Motor neuron (in vitro differentiated cells): Measurements from ENCODE around the gene CIT. TPM values are rescaled to one million over a fixed set of nuclear protein-coding genes. Genes with fewer than 3 reads are reported as not detected.
A peak's percentile ranks its signal among the peaks of the same experiment; 100 is the strongest.

Experiments
- ATAC-seq, 8 experiments: fragments of 200-7000 bp; cut with Tn5 transposase; replicated peaks in 6 of 8; 2 replicates each; pipeline ENCODE4 v1.8.0; 2021; ENCODE audit warnings: mild to moderate bottlenecking in 8 of 8, moderate library complexity in 8 of 8
- H3K27ac ChIP-seq, 2 donors: fragments of 250-450 bp; sonication (Bioruptor Pico); 2 replicates each; pipeline ENCODE4 v1.9.0; 2021; ENCODE audit warnings: antibody characterized with exemption in 2 of 2, mild to moderate bottlenecking in 2 of 2, moderate library complexity in 1 of 2
- H3K4me1 ChIP-seq, 2 donors: fragments of 250-450 bp; sonication (Bioruptor Pico); replicated peaks in 1 of 2; 2 replicates each; pipeline ENCODE4 v1.6.1; 2021; ENCODE audit warnings: antibody characterized with exemption in 2 of 2, mild to moderate bottlenecking in 2 of 2, moderate library complexity in 1 of 2
- H3K4me3 ChIP-seq, 5 donors: fragments of 250-450 bp; sonication (Bioruptor Pico); 2 replicates each; pipeline ENCODE4 v1.9.0; 2021; ENCODE audit warnings: antibody characterized with exemption in 5 of 5, mild to moderate bottlenecking in 5 of 5, moderate library complexity in 4 of 5
- WGBS, 10 experiments: fragments of 450-650 bp; shearing (Covaris generic); methylation state at CpG; one replicate each; pipeline ENCODE4 v1.0.0; 2022; 5-methylcytosine and 5-hydroxymethylcytosine counted together
- in situ Hi-C, 9 experiments: fragments of 400-800 bp; cut with MboI; loops; one replicate each; pipeline ENCODE4 v1.15.0; 2021; ENCODE audit warnings: low sequenced_read_pairs in 9 of 9, low pct_unique_long_range_greater_than_20kb in 2 of 9; ENCODE audit not compliant: unreplicated experiment in 9 of 9
- total RNA-seq, 8 experiments: library from RNA; unstranded; fragments of 300-600 nt; gene quantifications; 2 replicates each; pipeline versions ENCODE4 v1.2.3 to v1.2.4, GENCODE V29; 2022

CIT gene
- total RNA-seq, 8 experiments from 2014 or later, result 2.2 to 35.6 (median 6.9) TPM

DNA sequence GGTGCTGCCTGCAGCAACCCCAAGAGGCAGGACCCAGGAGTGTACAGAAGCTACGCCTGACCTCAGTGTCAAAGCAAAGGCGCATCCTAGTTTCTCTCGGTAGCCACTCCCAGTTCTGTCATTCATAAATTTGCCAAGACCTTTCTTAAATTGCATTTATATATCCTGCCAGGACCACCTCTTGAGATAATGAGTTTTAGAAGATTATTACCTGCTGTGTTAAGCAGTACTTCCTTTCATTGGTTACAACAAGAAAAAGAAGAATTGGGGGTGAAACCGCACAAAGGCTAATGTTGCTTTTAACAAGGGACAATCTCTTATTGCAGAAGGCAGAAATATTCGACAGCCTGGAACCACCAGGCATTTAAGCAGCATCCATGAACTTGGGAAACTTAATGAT is 57.8 kb downstream of the CIT start:
- 50 to 100% (median 85%) methylated on average over 1 to 5 of the region's 5 CpGs; no CpG with 5 or more reads in 2 of the 10 experiments for WGBS, 10 experiments

GRCh38 chr12:119817546-119818343 is 59.4 kb downstream of the CIT start:
- 100% methylated on average over 1 to 2 of the region's 2 CpGs; no CpG with 5 or more reads in 6 of the 10 experiments for WGBS, 10 experiments
- in situ Hi-C loops, result loop anchor here in 1 of 9 experiments (25.0 kb wide), 1 partner anchor 270 kb away; no protein-coding TSS in a partner anchor
- H3K4me3 ChIP-seq, result no peak overlapping the region
- H3K27ac ChIP-seq, result no peak overlapping the region
- H3K4me1 ChIP-seq, result peaks cover 0 to 2% of the 10 kb centered on the region in 2 donors
- ATAC-seq, result peak in 3 of 8 experiments; percentile 55 to 87 (median 81)

More for the DNA sequence above, 57.8 kb downstream of the CIT start:
- H3K4me1 ChIP-seq, result peaks cover 0 to 2% of the 10 kb centered on the region in 2 donors
- no peak overlapping the region for H3K4me3 ChIP-seq
- in situ Hi-C loops, result loop anchor here in 1 of 9 experiments (25.0 kb wide), 1 partner anchor 268 kb away; no protein-coding TSS in a partner anchor
- H3K27ac ChIP-seq, result no peak overlapping the region
- no peak for ATAC-seq

DNA sequence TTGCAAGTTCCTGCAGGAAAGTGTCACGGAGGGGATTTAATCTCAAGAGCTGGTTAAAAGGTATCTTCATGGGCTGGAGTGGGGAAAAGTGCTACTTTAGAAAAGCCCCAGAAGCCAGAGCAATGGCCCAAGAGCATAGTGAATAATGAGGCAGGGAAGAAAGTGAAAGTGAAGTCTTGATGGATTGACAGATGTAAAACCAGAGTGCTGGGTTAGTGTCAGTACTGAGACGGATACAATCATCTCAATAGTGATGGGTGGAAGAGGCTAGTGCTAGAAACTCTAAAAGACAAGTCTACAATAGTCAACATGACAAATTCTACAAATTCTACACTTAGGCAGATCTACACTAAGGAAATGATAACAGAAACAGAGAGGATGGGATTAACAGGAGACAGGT is 68.1 kb downstream of the CIT start:
- in situ Hi-C loops, result loop anchor here in 1 of 9 experiments (25.0 kb wide), 1 partner anchor 278 kb away; no protein-coding TSS in a partner anchor
- 60 to 100% (median 100%) methylated on average over 1 to 2 of the region's 2 CpGs; no CpG with 5 or more reads in 1 of the 10 experiments for WGBS, 10 experiments
- no peak overlapping the region for H3K4me3 ChIP-seq

GRCh38 chr12:119808441-119808840 is 68.7 kb downstream of the CIT start:
- H3K4me3 ChIP-seq, result no peak overlapping the region
- WGBS, 10 experiments, result 17 to 100% (median 93%) methylated on average over 3 to 6 of the region's 6 CpGs
- in situ Hi-C loops, result loop anchor here in 1 of 9 experiments (25.0 kb wide), 1 partner anchor 279 kb away; no protein-coding TSS in a partner anchor
- ATAC-seq, result no peak
- no peak overlapping the region for H3K27ac ChIP-seq
- peaks cover 8 to 12% of the 10 kb centered on the region in 2 donors for H3K4me1 ChIP-seq

More for the DNA sequence above, 68.1 kb downstream of the CIT start:
- H3K27ac ChIP-seq, result no peak overlapping the region
- peak in 2 of 8 experiments; percentile 7 to 14 for ATAC-seq
- peaks cover 5 to 8% of the 10 kb centered on the region in 2 donors for H3K4me1 ChIP-seq

- H3K27ac ChIP-seq, result no peak overlapping the region
- in situ Hi-C loops, result loop anchor here in 1 of 9 experiments (25.0 kb wide), 1 partner anchor 280 kb away; no protein-coding TSS in a partner anchor
- H3K4me1 ChIP-seq, result peaks cover 8 to 14% of the 10 kb centered on the region in 2 donors
- no peak overlapping the region for H3K4me3 ChIP-seq
- ATAC-seq, result no peak
Observed at GRCh38 chr12:119807380-119807779, 69.7 kb downstream of the CIT start.

- Histone ChIP-seq H3K4me3 (peak overlapping the region in 4 of 5 donors; percentile 28 to 35 (median 32)), H3K27ac (no peak overlapping the region), H3K4me1 (peaks cover 8 to 14% of the 10 kb centered on the region in 2 donors)
- in situ Hi-C loops, result loop anchor here in 1 of 9 experiments (25.0 kb wide), 1 partner anchor 283 kb away; no protein-coding TSS in a partner anchor
- peak; percentile 93 to 100 (median 98) for ATAC-seq
- 1 to 92% (median 44%) methylated on average over 2 to 15 of the region's 32 CpGs for WGBS, 10 experiments
Observed at GRCh38 chr12:119804011-119804641, 73.0 kb downstream of the CIT start.

- in situ Hi-C loops, result loop anchor here in 1 of 9 experiments (25.0 kb wide), 1 partner anchor 284 kb away; no protein-coding TSS in a partner anchor
- peak in 7 of 8 experiments; percentile 8 to 33 (median 20) for ATAC-seq
- peaks cover 8 to 14% of the 10 kb centered on the region in 2 donors for H3K4me1 ChIP-seq
Observed at GRCh38 chr12:119803381-119803791, 73.7 kb downstream of the CIT start.

GRCh38 chr12:119802472-119802871 is 74.6 kb downstream of the CIT start:
- peaks cover 8 to 14% of the 10 kb centered on the region in 2 donors for H3K4me1 ChIP-seq
- no peak overlapping the region for H3K27ac ChIP-seq
- in situ Hi-C loops, result loop anchor here in 1 of 9 experiments (25.0 kb wide), 1 partner anchor 285 kb away; no protein-coding TSS in a partner anchor
- 0 to 100% (median 69%) methylated on average over 1 to 3 of the region's 4 CpGs; no CpG with 5 or more reads in 5 of the 10 experiments for WGBS, 10 experiments
- peak in 1 of 8 experiments; percentile 6 for ATAC-seq
- H3K4me3 ChIP-seq, result no peak overlapping the region

More at GRCh38 chr12:119803381-119803791, 73.7 kb downstream of the CIT start:
- Histone ChIP-seq H3K27ac (no peak overlapping the region), H3K4me3 (peak overlapping the region; percentile 7 to 35 (median 30))
- WGBS, 10 experiments, result 9 to 80% (median 18%) methylated on average over 4 to 10 of the region's 16 CpGs; no CpG with 5 or more reads in 4 of the 10 experiments

- no peak overlapping the region for H3K4me3 ChIP-seq
- ATAC-seq, result no peak
- no peak overlapping the region for H3K27ac ChIP-seq
- WGBS, 10 experiments, result 80 to 100% (median 96%) methylated on average over 1 to 4 of the region's 4 CpGs; no CpG with 5 or more reads in 1 of the 10 experiments
- in situ Hi-C loops, result no loop called here
- H3K4me1 ChIP-seq, result no peaks in the 10 kb centered on the region
Observed at GRCh38 chr12:119797090-119797489, 80.0 kb downstream of the CIT start.

DNA sequence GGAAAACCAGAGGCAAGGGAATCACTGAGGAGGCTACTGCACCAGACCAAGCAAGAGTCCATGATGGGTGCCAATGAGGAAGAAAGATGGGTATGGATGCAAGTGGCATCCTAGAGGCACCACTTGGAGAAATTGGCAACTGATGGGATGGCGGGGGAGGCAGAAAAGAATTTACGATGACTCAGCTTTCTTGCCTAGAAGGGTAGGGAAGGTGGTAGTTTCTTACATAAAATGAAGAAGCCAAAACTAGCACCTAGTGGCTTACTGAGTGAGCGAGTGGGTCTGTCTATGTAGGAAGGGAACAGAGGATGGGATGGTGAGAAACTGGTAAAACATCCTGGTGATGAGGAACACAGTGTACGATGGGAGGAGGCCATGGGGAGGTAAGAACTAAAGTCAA is 80.8 kb downstream of the CIT start:
- Histone ChIP-seq H3K4me1 (no peaks in the 10 kb centered on the region), H3K4me3 (no peak overlapping the region), H3K27ac (no peak overlapping the region)
- 93 to 100% (median 100%) methylated on average over 1 to 4 of the region's 4 CpGs; no CpG with 5 or more reads in 1 of the 10 experiments for WGBS, 10 experiments
- in situ Hi-C loops, result no loop called here
- no peak for ATAC-seq

DNA sequence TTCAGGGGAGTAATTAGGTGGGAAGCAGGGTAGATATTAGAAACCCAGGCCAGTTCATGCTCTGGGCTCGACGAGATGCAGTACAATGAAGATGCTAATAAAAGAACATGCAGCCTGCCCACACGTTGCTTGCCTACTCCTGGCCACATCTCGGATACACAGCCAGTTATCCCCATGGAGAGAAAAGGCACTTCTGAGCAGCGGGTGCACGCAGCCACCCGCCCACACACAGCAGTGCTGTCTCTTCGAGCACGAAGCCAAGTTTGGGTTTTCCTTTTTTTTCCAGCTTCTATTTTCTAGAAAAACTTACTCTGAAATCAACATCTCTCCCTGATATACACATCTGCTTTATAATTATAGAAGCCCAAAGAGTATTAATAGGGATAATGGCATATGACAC is 85.7 kb downstream of the CIT start:
- H3K4me3 ChIP-seq, result no peak overlapping the region
- H3K27ac ChIP-seq, result no peak overlapping the region
- 85 to 100% (median 89%) methylated on average over 2 to 9 of the region's 9 CpGs; no CpG with 5 or more reads in 4 of the 10 experiments for WGBS, 10 experiments
- in situ Hi-C loops, result no loop called here
- H3K4me1 ChIP-seq, result no peaks in the 10 kb centered on the region
- ATAC-seq, result no peak

DNA sequence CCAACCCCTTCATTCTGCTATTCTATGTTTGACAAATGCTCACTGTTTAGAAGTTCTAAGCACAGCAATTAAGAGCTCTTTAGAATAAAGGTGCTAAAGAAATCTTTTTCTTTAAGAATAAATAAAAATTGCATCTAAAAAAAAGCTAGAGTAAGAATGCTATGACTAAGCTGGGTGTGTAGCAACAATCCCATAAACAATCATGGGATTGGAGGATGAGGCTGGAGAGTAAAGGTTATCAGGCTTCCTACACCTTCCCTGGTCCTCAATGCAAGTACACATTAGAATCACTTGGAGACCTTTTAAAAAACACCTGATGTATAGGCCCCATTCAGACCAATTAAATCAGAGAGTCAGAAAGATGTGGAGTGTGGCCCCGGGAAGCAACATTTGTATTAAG is 88.3 kb downstream of the CIT start:
- no peak overlapping the region for H3K27ac ChIP-seq
- no peak overlapping the region for H3K4me3 ChIP-seq
- no peaks in the 10 kb centered on the region for H3K4me1 ChIP-seq
- peak in 2 of 8 experiments; percentile 59 to 93 for ATAC-seq
- 75 to 100% (median 93%) methylated on average over 1 of the region's 1 CpG; no CpG with 5 or more reads in 4 of the 10 experiments for WGBS, 10 experiments
- in situ Hi-C loops, result no loop called here
